Ramos (cell line): ENCODE data around the gene ZNF337.
"Not testable (repeated sequence)": the region's sequence is repeated elsewhere in the genome, so short reads cannot be mapped to it uniquely, and the experiment has no call there.

Source experiments
- in situ Hi-C: fragments of 300-500 bp; cut with MboI; formaldehyde crosslinking; loops from one replicate; pipeline ENCODE4 v1.14.3; 2022; ENCODE audit warnings: low sequenced_read_pairs; ENCODE audit not compliant: unreplicated experiment

Gene ZNF337

GRCh38 chr20:25696371-25697131 lies at the start of gene ZNF337:
Gene ZNF337 (minus strand): TSS chr20:25696853. CDS start chr20:25686417, 10,436 bp downstream.
- in situ Hi-C loops, result no loop called here

GRCh38 chr20:25745738-25746137 lies 49.1 kb upstream of the ZNF337 start:
- in situ Hi-C loops, result no loop called here

- in situ Hi-C loops, result no loop called here
These were observed 48.4 kb upstream of the ZNF337 start for GRCh38 chr20:25745100-25745499.

- in situ Hi-C loops, result no loop called here
These were observed 47.6 kb upstream of the ZNF337 start for GRCh38 chr20:25744261-25744660.

GRCh38 chr20:25741088-25741487 lies 44.4 kb upstream of the ZNF337 start:
- in situ Hi-C loops, result no loop called here

- in situ Hi-C loops, result no loop called here
These were observed 43.1 kb upstream of the ZNF337 start for GRCh38 chr20:25739615-25740320.

- in situ Hi-C loops, result no loop called here
These were observed 41.5 kb upstream of the ZNF337 start for GRCh38 chr20:25738198-25738597.

GRCh38 chr20:25733903-25734302 lies 37.2 kb upstream of the ZNF337 start:
- in situ Hi-C loops, result no loop called here

- in situ Hi-C loops, result no loop called here
These were observed 34.2 kb upstream of the ZNF337 start for GRCh38 chr20:25730862-25731261.

GRCh38 chr20:25726357-25726756 lies 29.7 kb upstream of the ZNF337 start:
- in situ Hi-C loops, result no loop called here

GRCh38 chr20:25725639-25726038 lies 29.0 kb upstream of the ZNF337 start:
- in situ Hi-C loops, result no loop called here

GRCh38 chr20:25723975-25724374 lies 27.3 kb upstream of the ZNF337 start:
- in situ Hi-C loops, result no loop called here

- in situ Hi-C loops, result no loop called here
These were observed 23.6 kb upstream of the ZNF337 start for GRCh38 chr20:25720285-25720684.

- in situ Hi-C loops, result not testable (repeated sequence)
These were observed 22.5 kb upstream of the ZNF337 start for GRCh38 chr20:25718896-25719809.

- in situ Hi-C loops, result no loop called here
These were observed 11.0 kb upstream of the ZNF337 start for GRCh38 chr20:25707695-25708094.

- in situ Hi-C loops, result no loop called here
These were observed 10.1 kb upstream of the ZNF337 start for GRCh38 chr20:25706793-25707192.

GRCh38 chr20:25705830-25706351 lies 9.2 kb upstream of the ZNF337 start:
- in situ Hi-C loops, result no loop called here

- in situ Hi-C loops, result not testable (repeated sequence)
These were observed 7.7 kb upstream of the ZNF337 start for GRCh38 chr20:25704303-25704702.

- in situ Hi-C loops, result not testable (repeated sequence)
These were observed 4.2 kb upstream of the ZNF337 start for GRCh38 chr20:25700835-25701234.

- in situ Hi-C loops, result no loop called here
These were observed 3.3 kb upstream of the ZNF337 start for GRCh38 chr20:25699914-25700313.

GRCh38 chr20:25697132-25697446 lies 436 bp upstream of the ZNF337 start:
- in situ Hi-C loops, result no loop called here
